ENCODE measurements around the gene ZC3H12D.

- TF ChIP-seq EP300 (IDR thresholded peaks at IDR 0.05; ENCODE audit: borderline replicate concordance in 1 of 2, low read depth in 1 of 2, low read length in 1 of 2), result no peak
- TF ChIP-seq CHD2 (IDR thresholded peaks at IDR 0.05; ENCODE audit: low read length, partially characterized antibody), result no peak
- no peak for TF ChIP-seq EZH2phosphoT487 (IDR thresholded peaks at IDR 0.05; ENCODE audit: borderline replicate concordance, low read depth)
- no peak for TF ChIP-seq CTCF (IDR thresholded peaks at IDR 0.05)
- TF ChIP-seq TAF1 (IDR thresholded peaks at IDR 0.05; ENCODE audit: borderline replicate concordance, low read depth, low read length), result no peak
- no peak for TF ChIP-seq RXRA (IDR thresholded peaks at IDR 0.05; ENCODE audit: borderline replicate concordance, low read depth)
- no peak for TF ChIP-seq REST (IDR thresholded peaks at IDR 0.05; ENCODE audit: low read depth, low read length)
- TF ChIP-seq FOXJ3 (CRISPR knock-in tag; IDR thresholded peaks at IDR 0.05), result no peak
- no peak for TF ChIP-seq MXI1 (IDR thresholded peaks at IDR 0.05; ENCODE audit: low read depth, low read length)
- TF ChIP-seq USF2 (IDR thresholded peaks at IDR 0.05; ENCODE audit: borderline replicate concordance, low read depth, low read length), result no peak
Measured at GRCh38 chr6:149409617-149410016, 75.2 kb downstream of the ZC3H12D start.
